HG03097 (cell line): ENCODE data around the gene TRIP13.
"Not testable (repeated sequence)": the region's sequence is repeated elsewhere in the genome, so short reads cannot be mapped to it uniquely, and the experiment has no call there.

Source experiments
- ATAC-seq: cut with Tn5 transposase; IDR thresholded peaks from one replicate; pipeline ENCODE4 v1.9.1; 2021; ENCODE audit not compliant: unreplicated experiment, low FRiP score

The TRIP13 gene

GRCh38 chr5:889075-889710 lies 3.5 kb upstream of the TRIP13 start:
- ATAC-seq: no peak

GRCh38 chr5:891117-891836 lies 1.4 kb upstream of the TRIP13 start:
- no peak for ATAC-seq

GRCh38 chr5:891837-892393 lies 769 bp upstream of the TRIP13 start:
- ATAC-seq: no peak

- ATAC-seq: peak; percentile 19
Measured at GRCh38 chr5:893137-893506, 438 bp downstream of the TRIP13 start.

GRCh38 chr5:893711-894110 lies 1.0 kb downstream of the TRIP13 start:
- ATAC-seq: no peak

GRCh38 chr5:900781-901180 lies 8.1 kb downstream of the TRIP13 start:
- ATAC-seq: no peak

GRCh38 chr5:902129-902916 lies 9.6 kb downstream of the TRIP13 start:
- no peak for ATAC-seq

- no peak for ATAC-seq
Measured at GRCh38 chr5:903756-904096, 11.0 kb downstream of the TRIP13 start.

GRCh38 chr5:905139-905642 lies 12.5 kb downstream of the TRIP13 start:
- no peak for ATAC-seq

GRCh38 chr5:907366-907910 lies 14.8 kb downstream of the TRIP13 start:
- no peak for ATAC-seq

- ATAC-seq: no peak
Measured at GRCh38 chr5:908172-908571, 15.5 kb downstream of the TRIP13 start.

- no peak for ATAC-seq
Measured at GRCh38 chr5:909086-909485, 16.4 kb downstream of the TRIP13 start.

- no peak for ATAC-seq
Measured at GRCh38 chr5:909994-910768, 17.5 kb downstream of the TRIP13 start.

GRCh38 chr5:910769-911160 lies 18.1 kb downstream of the TRIP13 start:
- no peak for ATAC-seq

- no peak for ATAC-seq
Measured at GRCh38 chr5:911601-912000, 18.9 kb downstream of the TRIP13 start.

GRCh38 chr5:912280-913091 lies 19.8 kb downstream of the TRIP13 start:
- no peak for ATAC-seq

GRCh38 chr5:914174-914573 lies 21.5 kb downstream of the TRIP13 start:
- no peak for ATAC-seq

- ATAC-seq: no peak
Measured at GRCh38 chr5:914612-915011, 21.9 kb downstream of the TRIP13 start.

GRCh38 chr5:915346-915745 lies 22.7 kb downstream of the TRIP13 start:
- ATAC-seq: not testable (repeated sequence)
